Activated B cell treated with CpG ODN at 0.5 μM for 24 hours (primary cell): ENCODE measurements around the gene RPL9. TPM values are rescaled to one million over a fixed set of nuclear protein-coding genes. Genes with fewer than 3 reads are reported as not detected.

ENCODE experiments used
- ATAC-seq: fragments of 200-7000 bp; cut with Tn5 transposase; one replicate; pipeline ENCODE4 v1.10.0; 2021; ENCODE audit warnings: low read depth, mild to moderate bottlenecking, moderate library complexity
- CTCF ChIA-PET: fragments of 350-600 bp; sonication (Branson Sonifier 250); formaldehyde crosslinking; loops from one replicate; lab custom pipeline; 2021; ENCODE audit warnings: antibody characterized with exemption; lab: Charles Lee
- POLR2A ChIA-PET: fragments of 350-600 bp; sonication (Branson Sonifier 250); formaldehyde crosslinking; loops from one replicate; lab custom pipeline; 2021; ENCODE audit warnings: antibody characterized with exemption; lab: Charles Lee
- DNase-seq: peaks from one replicate; pipeline ENCODE4 v3.0.0; 2022
- H3K27ac Mint-ChIP-seq: one replicate; pipeline ENCODE4 v1.8.0; 2020; ENCODE audit warnings: mixed read lengths
- H3K27me3 Mint-ChIP-seq: one replicate; pipeline ENCODE4 v1.8.0; 2021; ENCODE audit warnings: mixed read lengths
- H3K36me3 Mint-ChIP-seq: one replicate; pipeline ENCODE4 v1.8.0; 2021; ENCODE audit warnings: low read depth, mixed read lengths
- H3K4me1 Mint-ChIP-seq: one replicate; pipeline ENCODE4 v1.8.0; 2021; ENCODE audit warnings: mixed read lengths
- H3K4me3 Mint-ChIP-seq: one replicate; pipeline ENCODE4 v1.8.0; 2020; ENCODE audit warnings: mild to moderate bottlenecking, mixed read lengths
- H3K9me3 Mint-ChIP-seq: one replicate; pipeline ENCODE4 v1.8.0; 2020; ENCODE audit warnings: mixed read lengths
- CTCF ChIP-seq: fragments of 200-600 bp; IDR thresholded peaks from one replicate; pipeline ENCODE4 v1.8.0; 2022; ENCODE audit warnings: antibody characterized with exemption, mild to moderate bottlenecking
- intact Hi-C: fragments of 100-400 bp; cut with micrococcal nuclease; formaldehyde crosslinking; loops from one replicate; pipeline ENCODE4 v1.15.1; 2024
- total RNA-seq: library from RNA; stranded (reverse); gene quantifications from 2 replicates; pipeline ENCODE4 v1.2.3, GENCODE V29; 2022

RPL9 gene
- total RNA-seq, 1 donor from 2014 or later, result 2,632 TPM

DNA sequence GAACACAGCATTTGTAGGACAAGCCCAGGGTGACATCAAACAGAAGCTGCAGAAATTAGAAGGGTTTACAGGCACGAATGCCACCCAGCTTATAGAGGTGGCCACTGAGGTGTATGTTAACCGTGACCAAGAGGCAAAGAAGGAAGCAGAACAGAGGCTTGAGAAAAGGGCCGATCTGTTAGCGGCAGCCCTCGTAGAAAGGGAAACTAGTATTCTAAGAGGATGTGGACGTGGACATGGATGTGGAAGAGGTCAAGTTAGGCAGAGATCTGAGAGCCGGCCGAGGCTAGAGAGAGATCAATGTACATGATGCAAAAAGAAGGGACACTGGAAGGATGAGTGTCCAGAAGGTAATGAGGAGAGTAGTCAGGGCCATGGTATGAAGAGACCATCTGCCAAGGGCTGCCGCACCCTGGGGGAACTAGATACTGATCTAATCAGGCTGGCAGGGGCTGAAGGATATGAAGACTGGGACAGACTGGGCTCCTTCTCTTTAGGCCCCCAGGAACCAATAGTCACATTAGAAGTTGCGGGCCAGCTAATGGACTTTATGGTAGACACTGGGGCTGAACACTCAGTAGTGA, 27.6 kb upstream of the RPL9 start:
- no peak overlapping the region for H3K4me3 Mint-ChIP-seq
- intact Hi-C loops, result no loop called here
- H3K36me3 Mint-ChIP-seq, result no peaks in the 10 kb centered on the region
- no peak for TF ChIP-seq CTCF
- no peak for DNase-seq
- H3K27me3 Mint-ChIP-seq, result no peaks in the 10 kb centered on the region
- ATAC-seq, result no peak
- CTCF ChIA-PET, result no interaction called here
- no peaks in the 10 kb centered on the region for H3K4me1 Mint-ChIP-seq
- no peak overlapping the region for H3K27ac Mint-ChIP-seq
- POLR2A ChIA-PET, result no interaction called here
- H3K9me3 Mint-ChIP-seq, result peaks cover 5% of the 10 kb centered on the region

DNA sequence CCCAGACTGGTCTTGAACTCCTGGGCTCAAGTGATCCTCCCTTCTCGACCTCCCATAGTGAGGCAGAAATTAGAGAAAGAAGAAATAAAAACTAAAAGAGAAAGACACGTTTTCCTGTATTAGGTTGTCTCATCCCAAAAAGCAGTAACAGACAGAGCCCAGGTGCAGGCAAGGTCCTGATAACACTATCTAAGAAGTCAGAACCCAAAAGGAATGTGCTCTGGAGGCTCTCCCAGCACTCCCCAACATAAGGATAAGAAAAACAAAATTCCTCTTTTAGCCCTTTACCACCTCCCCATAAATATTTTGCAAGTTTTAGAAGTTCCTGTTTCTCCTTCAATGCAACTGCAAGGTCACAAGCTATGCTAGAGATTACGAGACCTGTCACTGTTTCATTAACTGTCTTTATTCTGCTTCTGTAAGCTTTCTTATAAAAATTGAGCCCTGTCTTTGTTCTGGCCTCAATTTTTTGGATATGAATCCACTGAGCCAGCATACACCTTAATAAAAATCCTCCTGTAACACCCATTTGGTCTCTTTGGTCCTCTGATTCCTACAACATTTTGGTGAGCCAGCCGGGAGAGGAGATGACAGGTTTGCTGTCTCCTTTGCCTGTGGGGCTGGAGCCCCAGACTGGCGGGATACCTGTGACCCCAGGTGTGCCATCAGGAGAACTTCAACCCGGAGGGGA, 26.0 kb upstream of the RPL9 start:
- H3K9me3 Mint-ChIP-seq, result peaks cover 5% of the 10 kb centered on the region
- ATAC-seq (no peak), DNase-seq (no peak)
- intact Hi-C loops, result no loop called here
- no peaks in the 10 kb centered on the region for H3K36me3 Mint-ChIP-seq
- H3K4me3 Mint-ChIP-seq, result no peak overlapping the region
- no peaks in the 10 kb centered on the region for H3K4me1 Mint-ChIP-seq
- H3K27me3 Mint-ChIP-seq, result no peaks in the 10 kb centered on the region
- CTCF ChIA-PET, result no interaction called here
- POLR2A ChIA-PET, result interaction anchor here (0.6 kb wide), 1 partner anchor 22 kb away, joined by 4 read pairs; no protein-coding TSS in a partner anchor
- no peak overlapping the region for H3K27ac Mint-ChIP-seq
- no peak for TF ChIP-seq CTCF

DNA sequence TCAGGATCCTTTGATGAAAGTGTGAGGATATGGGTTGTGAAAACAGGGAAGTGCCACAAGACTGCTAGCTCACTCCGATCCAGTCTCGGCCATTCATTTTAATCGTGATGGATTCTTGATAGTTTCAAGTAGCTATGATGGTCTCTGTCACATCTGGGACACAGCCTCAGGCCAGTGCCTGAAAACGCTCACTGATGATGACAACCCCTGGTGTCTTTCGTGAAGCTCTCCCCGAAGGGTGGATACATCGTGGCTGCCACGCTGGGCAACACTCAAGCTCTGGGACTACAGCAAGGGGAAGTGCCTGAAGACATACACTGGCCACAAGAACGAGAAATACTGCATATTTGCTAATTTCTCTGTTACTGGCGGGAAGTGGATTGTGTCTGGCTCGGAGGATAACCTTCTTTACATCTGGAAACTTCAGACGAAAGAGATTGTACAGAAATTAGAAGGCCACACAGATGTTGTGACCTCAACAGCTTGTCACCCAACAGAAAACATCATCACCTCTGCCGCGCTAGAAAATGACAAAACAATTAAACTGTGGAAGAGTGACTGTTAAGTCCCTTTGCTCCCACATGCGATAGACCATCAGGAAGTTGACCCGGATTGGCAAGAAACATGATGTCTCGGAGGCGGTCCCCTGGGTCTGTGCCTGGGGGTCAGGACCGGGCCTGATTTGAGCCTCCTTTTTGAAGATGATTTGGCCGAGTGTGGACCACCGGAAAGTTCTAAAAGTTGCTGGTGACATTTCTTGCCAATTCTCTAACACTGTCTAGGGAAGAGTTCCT, 22.4 kb upstream of the RPL9 start:
- peaks cover 10% of the 10 kb centered on the region for H3K36me3 Mint-ChIP-seq
- no peak overlapping the region for H3K4me3 Mint-ChIP-seq
- POLR2A ChIA-PET, result no interaction called here
- ATAC-seq (no peak), DNase-seq (no peak)
- no peaks in the 10 kb centered on the region for H3K27me3 Mint-ChIP-seq
- H3K9me3 Mint-ChIP-seq, result peaks cover 5% of the 10 kb centered on the region
- intact Hi-C loops, result no loop called here
- CTCF ChIA-PET, result no interaction called here
- no peak for TF ChIP-seq CTCF
- H3K27ac Mint-ChIP-seq, result no peak overlapping the region
- H3K4me1 Mint-ChIP-seq, result no peaks in the 10 kb centered on the region

- no peak for TF ChIP-seq CTCF
- intact Hi-C loops, result no loop called here
- H3K9me3 Mint-ChIP-seq, result peaks cover 5% of the 10 kb centered on the region
- no peak overlapping the region for H3K4me3 Mint-ChIP-seq
- ATAC-seq (no peak), DNase-seq (no peak)
- peaks cover 11% of the 10 kb centered on the region for H3K36me3 Mint-ChIP-seq
- no peaks in the 10 kb centered on the region for H3K4me1 Mint-ChIP-seq
- no peak overlapping the region for H3K27ac Mint-ChIP-seq
- H3K27me3 Mint-ChIP-seq, result no peaks in the 10 kb centered on the region
- ChIA-PET POLR2A (no interaction called here), CTCF (no interaction called here)
Observed at GRCh38 chr4:39480251-39480650, 21.5 kb upstream of the RPL9 start.
